NCI-H446 treated with DMSO at 0.1 percent for 48 hours (cell line): ENCODE measurements around the gene SP2.
"Not testable (repeated sequence)": the region's sequence is repeated elsewhere in the genome, so short reads cannot be mapped to it uniquely, and the experiment has no call there.

ENCODE experiments used
- DNase-seq: peaks from one replicate; lab custom pipeline; 2025; lab: John Stamatoyannopoulos, UW

Gene SP2

DNA sequence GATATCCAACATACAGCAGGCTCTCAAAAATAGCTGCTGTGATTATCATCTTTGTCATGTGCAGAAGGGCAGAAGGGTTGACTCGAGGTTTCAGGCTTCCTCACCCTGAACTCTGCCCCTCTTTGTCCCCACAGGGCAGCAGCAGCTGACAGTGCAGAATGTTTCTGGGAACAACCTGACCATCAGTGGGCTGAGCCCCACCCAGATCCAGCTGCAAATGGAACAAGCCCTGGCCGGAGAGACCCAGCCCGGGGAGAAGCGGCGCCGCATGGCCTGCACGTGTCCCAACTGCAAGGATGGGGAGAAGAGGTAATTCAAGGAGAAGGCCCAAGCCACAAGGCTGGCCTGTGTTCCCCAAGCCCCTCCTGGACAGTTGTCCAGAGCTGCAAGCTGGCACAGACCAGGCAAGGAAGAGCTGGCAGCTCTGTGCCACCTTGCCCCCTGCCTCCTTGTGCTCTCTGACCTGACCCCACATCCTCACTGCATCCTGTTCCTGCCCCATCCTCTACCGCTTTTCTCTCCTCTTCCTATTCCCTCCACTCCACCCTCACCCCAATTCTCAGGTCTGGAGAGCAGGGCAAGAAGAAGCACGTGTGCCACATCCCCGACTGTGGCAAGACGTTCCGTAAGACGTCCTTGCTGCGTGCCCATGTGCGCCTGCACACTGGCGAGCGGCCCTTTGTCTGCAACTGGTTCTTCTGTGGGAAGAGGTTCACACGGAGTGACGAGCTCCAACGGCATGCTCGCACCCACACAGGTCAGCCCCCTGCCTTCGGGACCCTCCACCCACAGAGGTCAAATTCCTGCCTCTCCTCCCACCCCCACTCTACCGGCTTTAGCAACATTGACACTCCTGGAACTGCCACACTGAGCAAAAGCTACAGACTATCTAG is 29.0 kb downstream of the SP2 start:
- no peak for DNase-seq

DNA sequence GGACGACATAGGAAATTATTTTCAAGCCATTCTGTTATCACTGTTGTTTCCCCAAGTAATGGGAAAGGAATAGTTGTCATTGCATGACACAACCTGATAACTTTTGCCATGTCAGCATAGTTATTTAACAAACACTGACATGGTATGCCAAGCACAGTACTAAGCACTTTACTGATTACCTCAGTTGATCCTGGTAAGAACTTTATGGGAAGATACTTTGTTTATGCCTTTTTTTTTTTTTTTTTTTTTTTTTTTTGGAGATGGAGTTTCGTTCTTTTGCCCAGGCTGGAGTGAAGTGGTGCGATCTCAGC is 29.6 kb downstream of the SP2 start:
- DNase-seq, result no peak

DNA sequence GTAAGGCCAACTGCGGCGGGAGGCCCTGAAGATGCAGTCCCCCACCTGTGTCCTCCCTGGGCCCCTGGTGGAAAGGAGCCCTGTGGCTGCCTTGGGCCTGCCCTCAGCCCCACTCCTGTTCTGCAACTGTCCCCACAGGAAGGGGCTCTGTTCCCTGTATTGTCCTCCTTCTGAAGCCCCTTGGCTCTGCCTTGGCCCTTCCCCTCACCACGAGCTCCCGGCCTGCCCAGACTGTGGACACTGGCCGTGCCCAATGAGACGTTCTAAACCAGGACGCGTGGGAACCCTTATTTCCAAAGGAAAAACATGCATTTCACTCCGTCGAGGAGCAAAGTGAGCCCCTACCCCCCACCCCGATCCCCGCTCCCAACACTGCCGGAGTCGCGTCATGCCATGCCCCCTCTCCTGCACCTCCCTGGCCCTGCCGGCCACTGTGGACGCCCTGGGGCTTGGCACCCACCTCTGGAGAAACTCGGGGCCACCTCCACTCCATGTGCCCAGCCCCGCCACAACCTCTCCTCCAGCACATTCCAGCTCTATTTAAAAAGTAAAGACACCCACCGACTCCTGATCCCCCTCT is 31.9 kb downstream of the SP2 start:
- no peak for DNase-seq

DNA sequence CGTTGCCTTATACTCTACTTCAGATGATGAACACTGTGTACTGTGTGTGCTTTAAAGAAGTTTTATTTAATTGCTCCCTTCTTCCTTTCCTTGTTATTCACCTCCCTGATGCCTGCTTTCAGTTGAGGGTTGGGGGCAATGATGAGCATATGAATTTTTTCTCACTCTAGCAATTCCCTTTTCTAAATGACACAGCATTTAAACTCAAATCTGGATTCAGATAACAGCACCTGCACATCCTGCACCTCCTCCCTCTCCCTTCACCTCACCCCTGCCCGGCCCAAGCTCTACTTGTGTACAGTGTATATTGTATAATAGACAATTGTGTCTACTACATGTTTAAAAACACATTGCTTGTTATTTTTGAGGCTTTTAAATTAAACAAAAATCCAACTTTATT is 32.4 kb downstream of the SP2 start:
- DNase-seq, result no peak

DNA sequence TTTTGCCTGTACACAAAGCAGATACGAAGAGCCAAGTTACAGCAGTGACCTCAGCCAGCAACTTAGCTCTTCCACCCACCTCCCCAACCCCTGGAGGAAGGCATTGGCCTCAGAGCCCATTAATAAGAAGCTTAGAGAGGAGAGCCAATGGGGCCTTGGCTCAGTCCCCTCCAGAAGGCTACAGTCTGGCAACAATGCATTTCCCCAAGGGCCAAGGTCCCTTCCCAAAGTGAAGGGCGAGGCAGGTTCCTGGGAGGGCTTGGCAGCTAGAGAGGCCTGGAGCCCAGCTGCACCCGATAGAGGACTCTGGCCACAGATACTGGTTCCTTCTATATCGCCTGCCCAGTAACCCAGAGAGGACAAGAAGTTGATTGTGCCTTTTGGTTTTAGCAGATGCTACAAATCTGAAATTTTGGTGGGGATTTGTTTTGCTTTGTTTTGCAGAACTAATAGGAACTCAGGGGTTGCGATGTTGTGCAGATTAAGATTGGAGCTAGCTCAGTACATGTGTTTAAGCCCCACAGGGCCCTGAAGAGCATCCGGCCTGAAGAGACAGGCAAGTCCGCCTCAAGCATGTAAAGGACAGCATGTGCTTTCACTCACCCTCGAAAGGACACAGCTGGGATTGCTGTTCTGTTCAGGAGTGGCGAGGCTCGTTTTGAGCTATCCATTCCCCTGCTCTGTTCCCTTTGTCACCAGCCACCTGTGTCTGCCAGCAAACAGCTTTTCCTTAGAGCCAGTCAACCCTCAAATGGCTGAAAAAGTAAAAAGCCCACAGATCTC is 33.4 kb downstream of the SP2 start:
- DNase-seq, result no peak

DNA sequence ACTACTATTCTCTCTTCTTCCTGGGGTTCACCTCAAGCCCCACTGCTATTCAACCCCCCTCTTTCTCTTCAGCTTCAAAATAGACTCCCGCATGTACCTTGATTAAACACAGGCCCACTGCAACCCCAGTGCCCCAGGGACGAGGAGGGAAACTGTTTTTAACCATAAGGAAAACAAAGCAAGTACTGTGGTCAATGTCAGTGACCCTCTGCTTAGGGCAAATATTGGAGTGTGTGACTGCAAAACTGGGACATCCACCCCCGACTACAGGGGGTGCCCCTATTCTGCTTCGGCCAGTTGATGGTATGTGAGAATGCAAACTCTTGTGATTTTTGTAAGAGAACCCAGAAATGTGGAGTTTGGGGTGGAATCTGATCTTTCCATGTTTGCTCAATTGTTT is 35.8 kb downstream of the SP2 start:
- DNase-seq, result no peak

DNA sequence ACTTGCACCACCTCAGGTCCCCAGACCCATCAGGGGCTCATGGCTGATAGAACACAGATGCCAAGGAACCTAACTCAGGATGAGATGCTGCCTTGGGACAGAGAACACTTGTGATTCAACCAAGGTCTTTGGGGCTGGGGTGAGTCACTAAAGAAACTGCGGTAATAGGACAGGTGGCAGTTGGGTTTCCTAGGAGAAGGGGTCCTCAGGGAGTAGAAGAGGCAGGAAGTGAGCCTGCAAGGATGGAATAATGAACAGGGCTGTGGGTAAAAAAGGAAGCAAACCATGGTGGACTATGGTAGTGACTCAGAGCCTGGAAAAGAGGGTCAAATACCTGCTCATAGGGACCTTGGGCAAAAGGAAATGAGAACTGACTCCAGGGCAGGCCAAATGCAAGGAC is 38.8 kb downstream of the SP2 start:
- DNase-seq, result no peak

DNA sequence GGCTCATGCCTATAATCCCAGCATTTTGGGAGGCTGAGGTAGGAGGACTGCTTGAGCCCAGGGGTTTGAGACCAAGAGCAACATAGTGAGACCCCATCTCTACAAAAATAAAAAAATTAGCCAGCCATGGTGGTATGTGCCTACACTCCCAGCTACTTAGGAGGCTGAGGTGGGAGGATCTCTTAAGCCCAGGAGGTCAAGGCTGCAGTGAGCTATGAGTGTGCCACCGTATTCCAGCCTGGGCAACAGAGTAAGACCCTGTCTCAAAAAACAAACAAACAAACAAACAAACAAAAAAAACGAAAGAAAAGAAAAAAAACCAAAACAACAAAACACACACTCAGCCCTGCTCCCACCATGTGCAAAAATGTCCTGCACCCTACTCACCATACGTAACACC is 39.4 kb downstream of the SP2 start:
- DNase-seq, result not testable (repeated sequence)

DNA sequence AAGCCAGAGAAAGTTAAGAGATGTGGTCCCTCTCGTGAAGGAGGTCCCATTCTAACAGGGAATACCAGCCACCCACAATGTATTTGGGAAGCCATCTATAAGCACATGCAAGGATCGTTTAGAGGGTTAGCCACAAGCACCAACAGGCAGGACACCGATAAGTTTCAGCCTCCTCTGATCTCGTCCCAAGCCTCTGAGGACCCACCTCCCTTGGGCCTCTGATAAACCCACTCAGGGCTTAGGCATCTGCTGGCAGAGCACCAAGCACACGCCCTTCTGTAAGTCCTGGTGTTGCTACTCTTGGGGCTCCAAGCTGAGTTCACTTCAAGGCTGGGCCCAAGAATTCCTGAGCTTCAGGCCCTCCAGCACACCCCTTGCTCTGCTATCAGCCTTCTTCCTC is 39.9 kb downstream of the SP2 start:
- DNase-seq, result no peak

DNA sequence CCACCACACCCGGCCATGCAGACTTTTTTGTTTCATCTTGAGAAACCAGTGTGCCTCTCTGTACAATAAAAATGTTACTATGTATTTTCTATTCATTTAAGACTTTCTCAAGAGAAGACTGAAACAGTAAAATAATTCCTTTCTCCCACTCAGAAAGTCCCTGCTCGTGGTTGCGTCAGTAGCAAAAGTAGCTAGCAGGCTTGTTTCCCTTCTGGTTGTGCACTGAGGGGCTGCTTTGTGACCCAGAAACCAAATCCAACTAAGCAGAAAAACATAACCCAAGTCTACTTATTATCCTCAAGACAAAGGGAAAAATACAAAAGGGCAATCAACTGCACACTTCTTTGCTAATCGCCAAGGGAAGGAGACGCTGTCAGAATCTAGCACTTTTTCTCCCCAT is 41.9 kb downstream of the SP2 start:
- DNase-seq, result no peak

DNA sequence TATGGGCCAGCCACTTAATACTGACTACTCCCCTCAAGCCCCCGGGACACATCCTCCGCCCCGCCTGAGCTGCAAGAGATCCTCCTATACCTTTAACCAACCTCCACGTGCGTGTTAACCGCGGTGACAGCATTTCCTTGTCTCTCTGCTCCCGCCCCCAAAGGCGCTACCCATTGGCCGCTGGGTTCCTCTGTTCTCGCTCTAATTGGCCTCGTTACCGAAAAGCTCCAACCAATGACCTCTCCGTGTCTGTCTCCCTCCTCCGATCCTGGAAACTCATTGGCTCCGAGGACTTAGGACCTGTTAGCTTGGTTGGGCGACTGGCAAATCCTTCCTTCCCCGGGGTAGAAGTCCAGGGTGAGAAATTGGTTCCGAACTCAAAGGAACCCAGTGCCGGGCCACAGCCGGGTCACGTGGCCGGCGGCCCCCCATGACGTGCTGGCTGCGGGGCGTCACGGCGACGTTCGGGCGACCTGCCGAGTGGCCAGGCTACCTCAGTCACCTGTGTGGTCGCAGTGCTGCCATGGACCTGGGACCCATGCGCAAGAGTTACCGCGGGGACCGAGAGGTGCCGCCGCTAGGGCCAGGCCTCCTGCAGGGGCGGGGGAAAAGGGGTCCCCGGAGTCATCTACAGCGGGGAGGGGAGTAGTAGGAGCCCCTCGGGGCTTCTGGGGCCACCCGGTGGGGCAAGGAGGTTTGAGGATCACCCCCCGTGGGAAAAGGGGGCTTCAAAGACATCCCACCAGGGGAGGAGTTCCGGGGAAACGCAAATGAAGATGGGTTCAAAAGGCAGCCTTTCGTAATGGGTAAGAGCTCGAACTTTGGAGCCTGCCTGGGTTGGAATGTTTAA is 45.4 kb downstream of the SP2 start, which contains the start of gene PNPO:
PNPO (plus strand) TSS at position 326 of the 850 bp plus-strand sequence; CDS start at position 431, 105 bp downstream.
- peak; percentile 97 for DNase-seq

DNA sequence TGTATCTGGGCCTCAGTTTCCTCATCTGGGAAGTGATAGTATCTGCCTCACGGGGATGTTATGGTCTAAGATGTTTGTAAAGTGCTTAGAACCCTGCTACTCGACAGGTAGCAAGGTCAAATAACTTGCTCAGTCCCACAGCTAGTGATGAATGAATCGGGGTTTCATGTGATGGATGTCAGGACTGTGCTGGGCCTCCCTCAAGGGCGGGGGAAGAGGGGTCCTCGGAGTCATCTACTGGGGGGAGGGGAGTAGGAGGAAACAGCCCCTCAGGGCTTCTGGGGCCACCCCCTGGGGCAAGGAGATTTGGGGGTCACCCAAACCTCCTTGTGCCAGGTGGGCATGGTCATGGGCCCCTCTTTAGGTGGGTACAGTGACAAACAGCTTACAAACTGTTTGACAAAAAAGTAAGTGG is 46.1 kb downstream of the SP2 start:
- no peak for DNase-seq

DNA sequence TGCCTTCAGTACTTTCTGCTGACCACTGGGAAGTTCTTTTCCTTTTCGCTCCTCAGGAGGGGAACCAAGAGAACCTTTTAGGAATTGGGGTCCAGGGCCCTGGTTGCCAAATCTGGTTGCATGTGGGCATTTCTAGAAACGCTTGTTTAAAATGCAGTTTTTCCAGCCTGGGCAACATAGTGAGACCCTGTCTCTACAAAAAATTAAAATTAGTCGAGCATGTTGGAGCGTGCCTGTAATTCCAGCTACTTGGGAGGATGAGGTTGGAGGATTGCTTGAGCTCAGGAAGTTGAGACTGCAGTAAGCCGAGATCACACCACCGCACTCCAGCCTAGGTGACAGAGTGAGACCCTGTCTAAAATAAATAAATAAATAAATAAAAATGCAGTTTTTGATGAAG is 46.5 kb downstream of the SP2 start:
- no peak for DNase-seq

DNA sequence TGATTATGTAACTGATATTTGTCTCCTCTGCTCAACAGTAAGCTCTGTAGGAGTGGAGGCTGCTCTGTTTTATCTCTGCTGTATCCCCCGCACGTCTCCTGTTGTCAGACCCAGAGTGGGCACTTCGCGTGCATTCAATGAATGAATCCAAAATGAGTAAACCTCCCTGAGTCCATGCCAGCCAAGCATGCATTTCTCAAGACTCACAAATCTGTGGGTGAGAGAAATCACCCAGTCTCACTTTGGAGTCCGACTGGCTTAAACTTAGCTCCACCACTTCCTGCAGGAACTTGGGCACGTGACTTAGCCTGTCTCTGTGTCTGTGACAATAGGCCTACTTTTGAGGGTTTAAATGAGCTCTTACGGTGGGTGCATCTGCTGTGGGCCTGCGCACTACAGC is 49.0 kb downstream of the SP2 start:
- DNase-seq, result no peak

DNA sequence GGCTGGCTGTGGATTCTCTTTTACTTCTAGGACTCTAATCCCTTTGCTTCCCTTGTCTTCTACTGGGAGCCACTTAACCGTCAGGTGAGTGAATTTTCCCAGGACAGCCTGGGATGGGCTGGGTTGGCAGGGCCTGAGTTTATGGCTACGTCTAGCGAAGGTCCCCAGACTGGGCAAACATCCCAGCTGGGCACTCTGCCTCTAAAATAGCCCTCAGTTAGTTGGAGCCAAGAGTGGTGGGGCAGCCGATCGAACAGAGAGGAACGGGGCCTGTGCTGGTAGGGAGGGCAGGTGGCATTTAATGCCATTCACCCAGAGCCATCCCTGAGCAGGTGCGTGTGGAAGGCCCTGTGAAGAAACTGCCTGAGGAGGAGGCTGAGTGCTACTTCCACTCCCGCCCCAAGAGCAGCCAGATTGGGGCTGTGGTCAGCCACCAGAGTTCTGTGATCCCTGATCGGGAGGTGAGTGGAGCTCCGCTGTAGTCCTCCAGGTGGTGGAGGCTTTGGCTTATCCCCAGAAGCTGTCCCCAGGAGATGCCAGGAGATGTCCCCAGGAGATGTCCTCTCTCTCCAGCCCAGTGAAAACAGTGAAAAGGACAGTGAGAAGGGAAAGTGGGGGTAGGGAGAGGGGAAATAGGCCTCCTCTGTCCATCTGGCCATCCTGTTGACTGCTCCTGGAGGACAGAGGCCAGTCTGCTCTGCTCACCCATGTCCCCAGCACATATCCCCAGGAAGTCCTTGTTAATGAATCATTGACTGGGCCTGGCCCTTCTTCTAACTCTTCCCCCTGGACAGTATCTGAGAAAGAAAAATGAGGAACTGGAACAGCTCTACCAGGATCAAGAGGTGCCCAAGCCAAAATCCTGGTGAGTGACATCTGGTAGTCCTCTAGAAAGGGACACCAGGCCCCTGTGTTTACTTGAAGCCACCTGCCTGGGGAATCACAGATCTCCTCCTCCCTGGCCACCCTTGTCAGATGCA is 49.8 kb downstream of the SP2 start:
- no peak for DNase-seq

DNA sequence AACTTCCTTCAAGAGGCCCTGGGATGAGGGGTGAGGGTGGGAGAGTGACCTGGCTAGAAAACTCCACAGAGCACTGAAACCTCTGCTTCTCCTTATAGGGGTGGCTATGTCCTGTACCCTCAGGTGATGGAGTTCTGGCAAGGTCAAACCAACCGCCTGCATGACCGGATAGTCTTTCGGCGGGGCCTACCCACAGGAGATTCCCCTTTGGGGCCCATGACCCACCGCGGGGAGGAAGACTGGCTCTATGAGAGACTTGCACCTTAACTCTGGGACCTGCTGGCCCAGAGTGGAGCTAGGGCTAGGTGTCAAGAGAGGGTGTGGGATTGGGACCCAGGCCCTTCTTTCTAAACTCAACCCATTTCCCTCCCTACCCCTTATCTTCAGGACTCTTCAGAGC is 50.5 kb downstream of the SP2 start:
- DNase-seq, result no peak

DNA sequence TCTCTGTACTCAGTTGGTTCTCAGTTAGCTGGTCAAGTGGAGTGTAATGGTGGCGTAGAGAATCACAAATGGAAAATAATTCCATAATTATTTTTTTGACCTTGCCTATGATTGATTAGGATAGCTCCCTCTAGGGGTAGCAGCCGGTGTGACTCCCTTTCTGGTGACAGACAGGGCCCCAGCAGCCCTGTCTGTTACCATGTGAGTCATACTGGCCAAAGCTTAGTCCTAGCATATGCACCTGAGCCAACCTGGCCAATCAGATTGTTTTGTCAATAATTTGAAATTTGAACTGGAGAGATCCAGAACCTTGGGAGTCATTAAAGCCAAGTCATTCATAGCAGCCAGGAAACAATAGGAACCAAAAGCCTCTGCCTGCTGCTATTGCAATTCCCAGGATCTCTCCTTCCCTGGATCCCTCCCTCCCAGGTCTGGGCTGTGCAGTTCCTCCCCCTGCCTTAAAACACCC is 50.9 kb downstream of the SP2 start:
- peak; percentile 35 for DNase-seq

DNA sequence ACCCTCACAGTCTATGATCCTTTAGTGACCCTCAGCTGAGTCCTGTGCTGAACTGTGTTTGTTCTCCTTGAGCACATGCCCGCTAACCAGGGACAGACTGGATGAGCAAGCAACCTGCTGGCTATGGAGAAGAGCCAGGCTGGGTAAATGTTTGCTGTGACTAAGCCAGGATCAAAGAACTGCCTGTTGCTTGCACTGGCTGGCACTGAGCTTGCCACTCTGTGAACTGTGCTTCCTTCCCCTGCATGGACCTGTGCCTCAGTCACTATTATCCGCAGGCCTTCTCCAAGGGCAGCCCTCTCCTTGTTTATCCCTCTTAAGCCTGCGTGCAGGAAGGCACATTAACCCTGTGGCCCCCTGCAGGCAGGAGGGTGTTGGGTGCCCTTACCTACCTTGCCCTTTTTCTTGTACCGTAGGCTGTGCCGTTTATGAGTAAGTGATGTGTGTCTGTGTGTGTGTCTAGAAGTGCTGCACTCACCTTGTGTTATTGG is 52.7 kb downstream of the SP2 start:
- DNase-seq, result no peak

DNA sequence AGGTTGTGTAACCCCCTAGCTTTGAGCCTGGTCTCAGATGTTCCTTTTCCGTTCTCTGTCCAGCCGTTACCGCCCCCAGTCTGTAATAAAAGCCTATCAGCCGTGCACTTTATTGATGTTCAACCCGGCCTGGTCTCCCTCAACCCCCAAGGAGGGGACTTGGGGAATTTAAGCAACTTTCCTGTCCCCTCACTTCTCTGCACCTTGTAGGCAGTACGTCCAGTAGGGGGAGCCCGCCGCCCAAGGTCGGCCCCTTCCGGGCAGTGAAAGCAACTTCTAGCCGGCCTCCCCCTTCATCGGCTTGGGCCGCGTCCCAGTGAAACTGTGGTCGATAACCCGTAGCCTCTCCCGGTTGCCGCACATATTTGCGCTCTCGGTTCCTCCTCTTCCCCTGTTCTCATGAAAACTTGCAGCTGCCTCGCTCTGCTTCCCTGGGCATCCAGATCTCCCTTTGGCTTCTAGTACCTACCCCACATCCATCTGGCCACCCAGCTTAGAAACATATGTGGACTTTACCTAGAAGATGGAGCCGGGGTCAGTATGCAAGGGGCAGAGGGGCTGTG is 53.2 kb downstream of the SP2 start:
- DNase-seq, result peak; percentile 26

DNA sequence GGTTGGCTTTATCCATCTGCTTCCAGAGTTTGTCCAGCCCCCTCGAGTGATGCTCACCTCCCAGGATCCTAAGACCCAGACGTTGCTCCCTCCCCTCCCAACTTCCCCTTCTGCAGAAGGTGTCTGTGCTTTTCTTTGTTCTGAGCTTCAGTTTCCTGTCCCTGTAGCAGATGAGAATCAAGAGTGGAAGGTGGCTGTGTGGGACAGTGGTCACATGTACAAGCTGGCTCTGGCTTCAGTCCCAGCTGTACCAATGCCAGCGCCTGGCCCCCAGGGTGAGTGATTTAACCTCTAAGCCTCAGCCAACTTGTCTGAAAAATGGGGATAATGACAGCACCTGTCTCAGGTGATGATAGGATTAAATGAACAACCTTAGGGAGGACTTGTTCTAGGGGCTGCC is 53.9 kb downstream of the SP2 start:
- DNase-seq, result no peak
